Stimulated activated CD8-positive, alpha-beta memory T cell treated with anti-CD3 and anti-CD28 coated beads, Interleukin-7, amount 100 ng/mL, for 48 hours (primary cell): Measurements from ENCODE around the gene APPL1.
A peak's percentile ranks its signal among the peaks of the same experiment; 100 is the strongest.

Experiments used
- DNase-seq, 2 donors: peaks; one replicate each; pipeline ENCODE4 v3.0.0-alpha.2; 2020; ENCODE audit warnings: low read depth in 1 of 2; ENCODE audit errors: extremely low read depth in 1 of 2

The APPL1 gene, protein sequence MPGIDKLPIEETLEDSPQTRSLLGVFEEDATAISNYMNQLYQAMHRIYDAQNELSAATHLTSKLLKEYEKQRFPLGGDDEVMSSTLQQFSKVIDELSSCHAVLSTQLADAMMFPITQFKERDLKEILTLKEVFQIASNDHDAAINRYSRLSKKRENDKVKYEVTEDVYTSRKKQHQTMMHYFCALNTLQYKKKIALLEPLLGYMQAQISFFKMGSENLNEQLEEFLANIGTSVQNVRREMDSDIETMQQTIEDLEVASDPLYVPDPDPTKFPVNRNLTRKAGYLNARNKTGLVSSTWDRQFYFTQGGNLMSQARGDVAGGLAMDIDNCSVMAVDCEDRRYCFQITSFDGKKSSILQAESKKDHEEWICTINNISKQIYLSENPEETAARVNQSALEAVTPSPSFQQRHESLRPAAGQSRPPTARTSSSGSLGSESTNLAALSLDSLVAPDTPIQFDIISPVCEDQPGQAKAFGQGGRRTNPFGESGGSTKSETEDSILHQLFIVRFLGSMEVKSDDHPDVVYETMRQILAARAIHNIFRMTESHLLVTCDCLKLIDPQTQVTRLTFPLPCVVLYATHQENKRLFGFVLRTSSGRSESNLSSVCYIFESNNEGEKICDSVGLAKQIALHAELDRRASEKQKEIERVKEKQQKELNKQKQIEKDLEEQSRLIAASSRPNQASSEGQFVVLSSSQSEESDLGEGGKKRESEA

GRCh38 chr3:57227204-57227929 is at the start of gene APPL1:
TSS of gene APPL1 (plus strand) at chr3:57227729. CDS start at chr3:57227884, 155 bp downstream.
- DNase-seq, result peak; percentile 80 to 82

GRCh38 chr3:57179580-57180410 is 47.7 kb upstream of the APPL1 start:
- no peak for DNase-seq

- DNase-seq, result no peak
Measured at GRCh38 chr3:57184526-57184925, 43.0 kb upstream of the APPL1 start.

- DNase-seq, result no peak
Measured at GRCh38 chr3:57192028-57192427, 35.5 kb upstream of the APPL1 start.

DNA sequence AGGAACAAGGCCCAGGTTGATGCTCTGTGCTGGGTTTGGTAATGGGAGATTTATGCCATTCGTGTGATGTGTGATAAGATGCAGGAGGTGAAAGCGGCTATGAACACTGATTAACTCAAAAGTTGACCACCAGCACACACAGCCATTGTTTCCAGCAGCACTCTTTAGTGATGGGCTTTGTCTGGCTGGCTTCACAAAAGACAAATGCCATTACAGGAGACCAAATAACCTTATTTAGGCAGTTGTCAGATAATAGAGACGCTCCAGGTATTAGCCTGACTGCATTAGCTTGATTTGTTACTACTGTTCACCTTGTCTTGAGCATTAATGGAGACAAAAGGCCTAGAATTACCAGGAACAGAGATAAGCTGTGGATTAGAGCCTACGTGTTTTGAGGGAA is 32.9 kb upstream of the APPL1 start:
- no peak for DNase-seq

- DNase-seq, result no peak
Measured at GRCh38 chr3:57199895-57200297, 27.6 kb upstream of the APPL1 start, which contains the start of gene HESX1. TSS of gene HESX1 (minus strand) at chr3:57199978. CDS start at chr3:57199918, 60 bp downstream.

DNA sequence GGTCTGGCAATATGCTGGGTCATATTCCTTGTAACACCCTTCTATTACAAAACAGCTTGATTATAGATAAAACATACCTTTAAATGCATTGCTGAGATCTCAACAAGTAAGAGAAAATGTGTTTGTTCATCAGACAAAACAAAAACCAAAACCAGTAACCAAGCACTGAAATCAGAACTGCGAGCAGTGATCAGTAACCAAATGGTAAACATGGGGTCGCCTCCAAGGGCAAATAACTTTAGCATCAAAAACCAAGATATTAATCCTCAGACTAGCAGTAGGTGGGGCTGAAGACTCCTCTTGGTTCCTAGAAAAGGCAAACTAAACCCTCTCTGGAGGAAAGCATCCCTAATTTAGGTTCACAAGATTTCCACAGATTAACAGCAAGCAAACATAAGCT is 21.1 kb upstream of the APPL1 start:
- no peak for DNase-seq

GRCh38 chr3:57221883-57222282 is 5.6 kb upstream of the APPL1 start:
- no peak for DNase-seq

GRCh38 chr3:57224856-57225255 is 2.7 kb upstream of the APPL1 start:
- no peak for DNase-seq

- DNase-seq, result no peak
Measured at GRCh38 chr3:57226176-57226575, 1.4 kb upstream of the APPL1 start.

GRCh38 chr3:57227930-57228751 is 612 bp downstream of the APPL1 start:
- DNase-seq, result peak in 1 of 2 donors; percentile 11

GRCh38 chr3:57230006-57230405 is 2.5 kb downstream of the APPL1 start:
- DNase-seq, result no peak

DNA sequence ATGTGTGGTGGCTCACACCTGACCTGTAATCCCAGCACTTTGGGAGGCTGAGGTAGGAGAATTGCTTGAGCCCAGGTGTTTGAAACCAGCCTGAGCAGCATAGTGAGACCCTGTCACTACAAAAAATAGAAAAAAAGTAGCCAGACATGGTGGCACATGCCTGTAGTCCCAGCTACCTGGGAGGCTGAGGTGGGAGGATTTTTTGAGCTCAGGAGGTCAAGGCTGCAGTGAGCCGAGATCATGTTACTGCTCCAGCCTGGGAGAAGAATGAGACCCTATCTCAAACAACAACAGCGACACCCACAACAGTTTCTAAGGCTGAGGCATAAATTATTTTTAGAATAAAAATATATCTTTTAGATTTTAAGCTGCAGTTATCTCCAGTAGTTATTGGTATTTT is 6.3 kb downstream of the APPL1 start:
- DNase-seq, result no peak

GRCh38 chr3:57234613-57235575 is 7.4 kb downstream of the APPL1 start:
- DNase-seq, result no peak

- no peak for DNase-seq
Measured at GRCh38 chr3:57244946-57245345, 17.4 kb downstream of the APPL1 start.

DNA sequence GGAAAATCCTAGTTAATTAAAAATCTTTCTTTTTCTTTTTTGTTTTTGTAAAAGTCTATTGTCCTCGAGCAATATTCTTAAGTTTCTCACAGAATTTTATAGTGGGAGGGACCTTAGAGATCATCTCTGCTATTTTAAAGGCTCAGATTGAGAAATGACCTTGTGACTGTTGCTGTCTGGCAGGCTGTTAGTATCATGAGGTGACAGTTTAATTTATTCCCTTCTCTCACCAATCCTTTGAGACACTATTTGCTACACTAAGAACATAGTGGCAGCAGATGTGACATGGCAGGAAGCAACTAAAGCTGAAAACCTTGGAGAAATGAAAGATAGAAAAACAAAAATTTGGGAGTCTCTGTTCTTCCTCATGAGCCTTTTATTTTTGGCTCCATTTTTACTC is 24.9 kb downstream of the APPL1 start:
- no peak for DNase-seq

DNA sequence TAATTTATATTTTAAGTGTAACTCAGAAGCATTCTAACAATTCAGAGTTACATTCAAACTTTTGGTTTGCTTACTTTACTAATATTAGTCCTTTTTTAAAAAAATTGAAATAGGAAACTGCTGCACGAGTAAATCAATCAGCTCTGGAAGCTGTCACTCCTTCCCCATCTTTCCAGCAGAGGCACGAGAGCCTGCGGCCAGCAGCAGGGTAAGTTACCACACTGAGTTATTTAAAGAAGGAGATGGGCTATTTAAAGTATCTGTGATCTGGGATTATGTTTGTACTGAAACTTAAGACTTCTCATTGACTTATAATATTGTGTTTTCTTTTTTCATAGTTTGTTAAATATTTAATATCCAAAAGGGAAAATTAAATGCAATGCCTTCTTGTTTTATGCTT is 29.3 kb downstream of the APPL1 start:
- no peak for DNase-seq

GRCh38 chr3:57257678-57258077 is 30.1 kb downstream of the APPL1 start:
- no peak for DNase-seq

GRCh38 chr3:57261119-57261518 is 33.6 kb downstream of the APPL1 start:
- no peak for DNase-seq
